ENCODE results near the gene LRRC73. TPM values are rescaled to one million over a fixed set of nuclear protein-coding genes. Genes with fewer than 3 reads are reported as not detected.

Gene LRRC73
- total and polyA plus RNA-seq, 9 of the 15 experiments (the other 6 are each of a cell fraction or from before 2014, with no cell fraction given) = 0.07 to 0.55 (median 0.16) TPM; not detected in 3

DNA sequence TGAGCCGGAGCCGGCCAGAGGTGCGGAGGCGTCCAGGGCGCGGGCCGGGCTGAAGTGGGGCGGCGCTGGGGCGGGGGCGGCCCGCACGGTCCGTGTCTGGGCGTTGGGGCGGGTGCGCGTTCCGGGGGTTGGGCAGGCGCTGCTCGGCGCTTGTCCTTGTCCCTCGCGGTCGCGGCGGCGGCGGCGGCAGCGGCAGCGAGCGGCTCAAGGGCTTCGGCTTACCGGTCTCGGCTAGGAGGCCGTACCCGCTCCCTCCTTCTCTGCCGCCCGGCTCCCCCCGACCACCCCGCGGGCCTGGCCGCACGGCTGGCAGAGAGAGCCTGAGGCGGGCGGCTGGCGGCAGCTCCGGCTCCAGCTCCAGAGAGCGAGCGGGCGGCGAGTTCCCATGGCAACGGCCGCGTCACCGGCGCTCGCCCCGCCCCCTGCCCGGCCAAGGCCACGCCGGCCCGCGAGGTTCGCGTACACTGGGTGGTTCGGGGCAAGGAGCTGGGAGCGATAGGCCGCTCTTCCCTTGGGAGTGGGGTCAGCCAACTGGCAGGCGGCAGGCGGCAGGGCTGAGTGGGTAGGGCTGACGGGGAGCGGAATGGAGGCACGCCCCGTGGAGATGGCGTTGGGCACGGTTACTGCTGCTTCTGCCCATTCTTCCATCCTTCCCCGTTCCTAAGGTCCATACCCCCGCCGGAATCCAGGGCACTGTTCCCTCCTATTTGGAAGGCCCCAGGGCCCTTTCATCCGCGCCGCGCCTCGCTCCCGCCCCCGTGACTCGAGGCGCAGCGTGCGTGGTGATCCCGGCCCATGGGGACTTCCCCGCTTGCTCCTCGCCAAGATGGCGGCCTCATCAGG is at the start of gene LRRC73 (continued):
- TF ChIP-seq, protein P1, sequence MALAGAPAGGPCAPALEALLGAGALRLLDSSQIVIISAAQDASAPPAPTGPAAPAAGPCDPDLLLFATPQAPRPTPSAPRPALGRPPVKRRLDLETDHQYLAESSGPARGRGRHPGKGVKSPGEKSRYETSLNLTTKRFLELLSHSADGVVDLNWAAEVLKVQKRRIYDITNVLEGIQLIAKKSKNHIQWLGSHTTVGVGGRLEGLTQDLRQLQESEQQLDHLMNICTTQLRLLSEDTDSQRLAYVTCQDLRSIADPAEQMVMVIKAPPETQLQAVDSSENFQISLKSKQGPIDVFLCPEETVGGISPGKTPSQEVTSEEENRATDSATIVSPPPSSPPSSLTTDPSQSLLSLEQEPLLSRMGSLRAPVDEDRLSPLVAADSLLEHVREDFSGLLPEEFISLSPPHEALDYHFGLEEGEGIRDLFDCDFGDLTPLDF (CRISPR knock-in tag; IDR thresholded peaks at IDR 0.05) = no peak
- TF ChIP-seq L3MBTL2 (IDR thresholded peaks at IDR 0.05) (peak; percentile 39; the same call in 1 of the 2 replicates), PTBP1 (IDR thresholded peaks at IDR 0.05; ENCODE audit: low read depth, low read length) (no peak), HNRNPL (IDR thresholded peaks at IDR 0.05; ENCODE audit: low read depth, low read length) (peak; percentile 61; the same call in 1 of the 2 replicates), ZKSCAN1 (IDR thresholded peaks at IDR 0.05; ENCODE audit: low read depth, low read length) (no peak), STAG1 (CRISPR knock-in tag; IDR thresholded peaks at IDR 0.05; ENCODE audit: borderline replicate concordance) (no peak), ZNF23 (CRISPR knock-in tag; IDR thresholded peaks at IDR 0.05) (no peak), MYNN (IDR thresholded peaks at IDR 0.05) (peak; percentile 61), MYNN (CRISPR knock-in tag; IDR thresholded peaks at IDR 0.05) (no peak), BRCA1 (IDR thresholded peaks at IDR 0.05) (no peak), BRCA1 (CRISPR knock-in tag; IDR thresholded peaks at IDR 0.05) (no peak), KLF13 (tag; IDR thresholded peaks at IDR 0.05; ENCODE audit: borderline replicate concordance, low read depth) (peak; percentile 63; the same call in 1 of the 2 replicates), ZNF197 (CRISPR knock-in tag; IDR thresholded peaks at IDR 0.05; ENCODE audit: low read depth) (no peak), POLR2A (conservative IDR thresholded peaks at IDR 0.05) (peak; percentile 73)
- TF ChIP-seq, protein P2, sequence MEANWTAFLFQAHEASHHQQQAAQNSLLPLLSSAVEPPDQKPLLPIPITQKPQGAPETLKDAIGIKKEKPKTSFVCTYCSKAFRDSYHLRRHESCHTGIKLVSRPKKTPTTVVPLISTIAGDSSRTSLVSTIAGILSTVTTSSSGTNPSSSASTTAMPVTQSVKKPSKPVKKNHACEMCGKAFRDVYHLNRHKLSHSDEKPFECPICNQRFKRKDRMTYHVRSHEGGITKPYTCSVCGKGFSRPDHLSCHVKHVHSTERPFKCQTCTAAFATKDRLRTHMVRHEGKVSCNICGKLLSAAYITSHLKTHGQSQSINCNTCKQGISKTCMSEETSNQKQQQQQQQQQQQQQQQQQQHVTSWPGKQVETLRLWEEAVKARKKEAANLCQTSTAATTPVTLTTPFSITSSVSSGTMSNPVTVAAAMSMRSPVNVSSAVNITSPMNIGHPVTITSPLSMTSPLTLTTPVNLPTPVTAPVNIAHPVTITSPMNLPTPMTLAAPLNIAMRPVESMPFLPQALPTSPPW (CRISPR knock-in tag; IDR thresholded peaks at IDR 0.05) = peak; percentile 45
- TF ChIP-seq, protein P3, sequence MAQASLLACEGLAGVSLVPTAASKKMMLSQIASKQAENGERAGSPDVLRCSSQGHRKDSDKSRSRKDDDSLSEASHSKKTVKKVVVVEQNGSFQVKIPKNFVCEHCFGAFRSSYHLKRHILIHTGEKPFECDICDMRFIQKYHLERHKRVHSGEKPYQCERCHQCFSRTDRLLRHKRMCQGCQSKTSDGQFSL (CRISPR knock-in tag; IDR thresholded peaks at IDR 0.05) = 0 out of 2 replicates have a peak, but pooled peaks have one; percentile 40
- TF ChIP-seq, protein P3 (tag; IDR thresholded peaks at IDR 0.05) = no peak
- TF ChIP-seq, protein P4, sequence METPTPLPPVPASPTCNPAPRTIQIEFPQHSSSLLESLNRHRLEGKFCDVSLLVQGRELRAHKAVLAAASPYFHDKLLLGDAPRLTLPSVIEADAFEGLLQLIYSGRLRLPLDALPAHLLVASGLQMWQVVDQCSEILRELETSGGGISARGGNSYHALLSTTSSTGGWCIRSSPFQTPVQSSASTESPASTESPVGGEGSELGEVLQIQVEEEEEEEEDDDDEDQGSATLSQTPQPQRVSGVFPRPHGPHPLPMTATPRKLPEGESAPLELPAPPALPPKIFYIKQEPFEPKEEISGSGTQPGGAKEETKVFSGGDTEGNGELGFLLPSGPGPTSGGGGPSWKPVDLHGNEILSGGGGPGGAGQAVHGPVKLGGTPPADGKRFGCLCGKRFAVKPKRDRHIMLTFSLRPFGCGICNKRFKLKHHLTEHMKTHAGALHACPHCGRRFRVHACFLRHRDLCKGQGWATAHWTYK (CRISPR knock-in tag; IDR thresholded peaks at IDR 0.05) = peak; percentile 48; the same call in 1 of the 2 replicates
- TF ChIP-seq, protein P5, sequence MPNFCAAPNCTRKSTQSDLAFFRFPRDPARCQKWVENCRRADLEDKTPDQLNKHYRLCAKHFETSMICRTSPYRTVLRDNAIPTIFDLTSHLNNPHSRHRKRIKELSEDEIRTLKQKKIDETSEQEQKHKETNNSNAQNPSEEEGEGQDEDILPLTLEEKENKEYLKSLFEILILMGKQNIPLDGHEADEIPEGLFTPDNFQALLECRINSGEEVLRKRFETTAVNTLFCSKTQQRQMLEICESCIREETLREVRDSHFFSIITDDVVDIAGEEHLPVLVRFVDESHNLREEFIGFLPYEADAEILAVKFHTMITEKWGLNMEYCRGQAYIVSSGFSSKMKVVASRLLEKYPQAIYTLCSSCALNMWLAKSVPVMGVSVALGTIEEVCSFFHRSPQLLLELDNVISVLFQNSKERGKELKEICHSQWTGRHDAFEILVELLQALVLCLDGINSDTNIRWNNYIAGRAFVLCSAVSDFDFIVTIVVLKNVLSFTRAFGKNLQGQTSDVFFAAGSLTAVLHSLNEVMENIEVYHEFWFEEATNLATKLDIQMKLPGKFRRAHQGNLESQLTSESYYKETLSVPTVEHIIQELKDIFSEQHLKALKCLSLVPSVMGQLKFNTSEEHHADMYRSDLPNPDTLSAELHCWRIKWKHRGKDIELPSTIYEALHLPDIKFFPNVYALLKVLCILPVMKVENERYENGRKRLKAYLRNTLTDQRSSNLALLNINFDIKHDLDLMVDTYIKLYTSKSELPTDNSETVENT (CRISPR knock-in tag; IDR thresholded peaks at IDR 0.05) = peak; percentile 48; the same call in 1 of the 2 replicates
- TF ChIP-seq, protein P6, sequence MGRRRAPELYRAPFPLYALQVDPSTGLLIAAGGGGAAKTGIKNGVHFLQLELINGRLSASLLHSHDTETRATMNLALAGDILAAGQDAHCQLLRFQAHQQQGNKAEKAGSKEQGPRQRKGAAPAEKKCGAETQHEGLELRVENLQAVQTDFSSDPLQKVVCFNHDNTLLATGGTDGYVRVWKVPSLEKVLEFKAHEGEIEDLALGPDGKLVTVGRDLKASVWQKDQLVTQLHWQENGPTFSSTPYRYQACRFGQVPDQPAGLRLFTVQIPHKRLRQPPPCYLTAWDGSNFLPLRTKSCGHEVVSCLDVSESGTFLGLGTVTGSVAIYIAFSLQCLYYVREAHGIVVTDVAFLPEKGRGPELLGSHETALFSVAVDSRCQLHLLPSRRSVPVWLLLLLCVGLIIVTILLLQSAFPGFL (CRISPR knock-in tag; IDR thresholded peaks at IDR 0.05) = peak; percentile 67; the same call in 1 of the 2 replicates

All from K562 (cell line).